HEK293 (cell line): Measurements from ENCODE around the gene NOX3.

Experiments
- CTCF ChIA-PET: fragments of 350-600 bp; formaldehyde crosslinking; extraction: SDS; loops from one replicate; lab custom pipeline; 2021; ENCODE audit warnings: antibody characterized with exemption; lab: Yijun Ruan, JAX
- POLR2A ChIA-PET: fragments of 300-600 bp; formaldehyde crosslinking; extraction: SDS; loops from one replicate; lab custom pipeline; 2020; ENCODE audit warnings: antibody characterized with exemption, inconsistent platforms; lab: Yijun Ruan, JAX
- H3K27ac ChIP-seq: fragments of 200-500 bp; sonication (Bioruptor generic); 2 replicates; pipeline ENCODE4 v1.5.1; 2014; ENCODE audit warnings: low read depth, low read length, control low read depth, inconsistent platforms; ENCODE audit errors: extremely low read depth
- H3K36me3 ChIP-seq, 2 experiments: fragments of 200-500 bp in 1 of 2; sonication (Bioruptor generic) in 1 of 2; 1 replicate in 1 of 2; 2 replicates in 1 of 2; pipeline ENCODE4 v1.5.1; 2014 to 2017; ENCODE audit warnings: inconsistent platforms in 2 of 2, low read length in 2 of 2; ENCODE audit not compliant: control insufficient read depth in 2 of 2, insufficient read depth in 1 of 2
- H3K4me1 ChIP-seq: fragments of 200-500 bp; sonication (Bioruptor generic); 2 replicates; pipeline ENCODE4 v1.5.1; 2014; ENCODE audit warnings: mild to moderate bottlenecking, low read length, inconsistent platforms; ENCODE audit not compliant: control insufficient read depth, insufficient read depth
- H3K4me3 ChIP-seq: 2 replicates; pipeline ENCODE4 v1.5.1; 2011; ENCODE audit warnings: low read depth, mild to moderate bottlenecking, control low read depth, low read length, moderate library complexity
- H3K9me3 ChIP-seq: fragments of 200-500 bp; sonication (Bioruptor generic); 2 replicates; pipeline ENCODE4 v1.5.1; 2014; ENCODE audit warnings: low read depth, low read length, inconsistent platforms; ENCODE audit not compliant: control insufficient read depth, insufficient read depth
- FEZF1 ChIP-seq: fragments of 450-650 bp; formaldehyde crosslinking; IDR thresholded peaks from 2 replicates; pipeline ENCODE4 v1.5.1; 2016; ENCODE audit warnings: missing biosample characterization, missing genetic modification characterization
- KLF16 ChIP-seq: fragments of 450-650 bp; formaldehyde crosslinking; IDR thresholded peaks from 2 replicates; pipeline ENCODE4 v1.5.1; 2017; ENCODE audit warnings: missing biosample characterization, missing genetic modification characterization
- PRDM1 ChIP-seq: fragments of 450-650 bp; formaldehyde crosslinking; IDR thresholded peaks from 2 replicates; pipeline ENCODE4; 2016; ENCODE audit warnings: missing biosample characterization, missing genetic modification characterization
- SP2 ChIP-seq: fragments of 450-650 bp; formaldehyde crosslinking; IDR thresholded peaks from 2 replicates; pipeline ENCODE4 v1.5.1; 2016; ENCODE audit warnings: missing biosample characterization, missing genetic modification characterization
- SP7 ChIP-seq: fragments of 450-650 bp; formaldehyde crosslinking; IDR thresholded peaks from 2 replicates; pipeline ENCODE4 v1.5.1; 2016; ENCODE audit warnings: missing biosample characterization, missing genetic modification characterization
- ZIC2 ChIP-seq: fragments of 450-650 bp; formaldehyde crosslinking; IDR thresholded peaks from 2 replicates; pipeline ENCODE4 v1.5.1; 2016; ENCODE audit warnings: missing biosample characterization, missing genetic modification characterization
- ZNF2 ChIP-seq: fragments of 450-650 bp; formaldehyde crosslinking; IDR thresholded peaks from 2 replicates; pipeline ENCODE4 v1.5.1; 2016; ENCODE audit warnings: missing biosample characterization, missing genetic modification characterization
- ZNF324 ChIP-seq: fragments of 450-650 bp; formaldehyde crosslinking; IDR thresholded peaks from 2 replicates; pipeline ENCODE4 v1.5.1; 2016; ENCODE audit warnings: missing biosample characterization, missing genetic modification characterization
- ZNF350 ChIP-seq: fragments of 450-650 bp; formaldehyde crosslinking; IDR thresholded peaks from 2 replicates; pipeline ENCODE4 v1.5.0; 2017; ENCODE audit warnings: missing biosample characterization, mild to moderate bottlenecking, missing genetic modification characterization
- ZNF394 ChIP-seq: fragments of 450-650 bp; formaldehyde crosslinking; IDR thresholded peaks from 2 replicates; pipeline ENCODE4 v1.5.1; 2016; ENCODE audit warnings: missing biosample characterization, missing genetic modification characterization, mild to moderate bottlenecking, moderate library complexity, borderline replicate concordance
- ZNF426 ChIP-seq: fragments of 450-650 bp; formaldehyde crosslinking; IDR thresholded peaks from 2 replicates; pipeline ENCODE4 v1.5.1; 2017; ENCODE audit warnings: missing biosample characterization, missing genetic modification characterization, mild to moderate bottlenecking, inconsistent platforms, moderate library complexity
- ZNF677 ChIP-seq: fragments of 450-650 bp; IDR thresholded peaks from 2 replicates; pipeline ENCODE4 v1.5.0; 2018; ENCODE audit warnings: missing biosample characterization, mild to moderate bottlenecking, missing genetic modification characterization, moderate library complexity
- ZNF707 ChIP-seq: fragments of 450-650 bp; formaldehyde crosslinking; IDR thresholded peaks from 2 replicates; pipeline ENCODE4 v1.5.1; 2016; ENCODE audit warnings: missing biosample characterization, missing genetic modification characterization
- ZNF747 ChIP-seq: fragments of 450-650 bp; formaldehyde crosslinking; IDR thresholded peaks from 2 replicates; pipeline ENCODE4 v1.5.1; 2016; ENCODE audit warnings: missing biosample characterization, missing genetic modification characterization
- ZNF785 ChIP-seq: fragments of 450-650 bp; formaldehyde crosslinking; IDR thresholded peaks from 2 replicates; pipeline ENCODE4 v1.5.1; 2016; ENCODE audit warnings: missing biosample characterization, missing genetic modification characterization
- TF ChIP-seq, protein P1 (sequence below): fragments of 450-650 bp; formaldehyde crosslinking; IDR thresholded peaks from 2 replicates; pipeline ENCODE4 v1.5.1; 2016; ENCODE audit warnings: missing biosample characterization, missing genetic modification characterization
- TF ChIP-seq, protein P2 (sequence below): fragments of 450-650 bp; formaldehyde crosslinking; IDR thresholded peaks from 2 replicates; pipeline ENCODE4 v1.5.1; 2016; ENCODE audit warnings: missing biosample characterization, missing genetic modification characterization
- TF ChIP-seq, protein P3 (sequence below): fragments of 450-650 bp; IDR thresholded peaks from 2 replicates; pipeline ENCODE4 v1.5.1; 2018; ENCODE audit warnings: missing biosample characterization, missing genetic modification characterization
- TF ChIP-seq, protein P4 (sequence below): fragments of 450-650 bp; formaldehyde crosslinking; IDR thresholded peaks from 2 replicates; pipeline ENCODE4 v1.5.1; 2017; ENCODE audit warnings: missing biosample characterization, missing genetic modification characterization
- TF ChIP-seq, protein P5 (sequence below): fragments of 450-650 bp; formaldehyde crosslinking; IDR thresholded peaks from 2 replicates; pipeline ENCODE4 v1.5.1; 2016; ENCODE audit warnings: missing biosample characterization, missing genetic modification characterization

Gene NOX3

DNA sequence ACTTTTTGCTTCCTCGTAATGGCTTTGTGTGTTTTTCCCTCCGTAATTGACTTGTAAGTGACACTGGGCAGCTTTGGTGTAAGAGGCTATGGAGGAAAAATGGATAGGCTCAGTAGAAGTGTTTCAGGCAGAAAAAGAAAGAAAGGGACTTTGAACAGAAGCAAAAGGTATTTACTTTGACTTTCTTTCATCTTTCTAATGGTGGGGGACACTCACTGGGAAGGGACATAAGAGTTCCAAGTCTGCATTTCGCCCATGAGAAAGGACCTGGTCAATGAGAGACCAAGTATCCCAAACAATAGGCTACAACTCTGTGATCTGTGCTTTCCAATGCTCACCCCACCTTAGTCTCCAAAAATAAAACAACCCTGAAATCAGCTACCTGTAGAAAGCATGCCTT is 41.6 kb downstream of the NOX3 start (continued):
- no peak for TF ChIP-seq ZNF2 (tag by site-specific recombination)

DNA sequence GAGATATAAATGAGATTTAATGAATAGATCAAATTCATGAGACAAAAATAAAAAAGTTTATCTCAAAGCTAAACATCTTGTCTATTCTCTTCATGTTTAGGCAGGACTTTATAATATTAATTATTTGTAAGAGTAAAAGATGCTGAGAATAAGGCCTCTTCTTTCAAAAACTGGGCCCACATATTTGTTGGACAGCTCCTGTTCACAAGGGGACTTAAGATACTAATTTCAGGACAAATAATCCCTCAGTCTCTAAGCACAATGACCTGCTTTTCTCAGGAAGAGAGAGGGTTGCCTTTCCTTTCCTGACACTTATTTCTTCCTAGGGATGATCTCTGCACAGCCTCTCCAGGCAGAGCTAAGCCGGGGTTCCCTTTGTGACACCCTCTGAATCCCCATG is 43.3 kb downstream of the NOX3 start:
- H3K27ac ChIP-seq: no peak overlapping the region
- no peak overlapping the region for H3K4me3 ChIP-seq
- H3K36me3 ChIP-seq: no peaks in the 10 kb centered on the region
- CTCF ChIA-PET: interaction anchor here (0.6 to 1.0 kb wide), 3 partner anchors 78 to 124 kb away, joined by 3 to 4 read pairs (median 3); no protein-coding TSS in a partner anchor
- H3K9me3 ChIP-seq: no peaks in the 10 kb centered on the region
- TF ChIP-seq ZNF677: no peak
- TF ChIP-seq, protein P1, sequence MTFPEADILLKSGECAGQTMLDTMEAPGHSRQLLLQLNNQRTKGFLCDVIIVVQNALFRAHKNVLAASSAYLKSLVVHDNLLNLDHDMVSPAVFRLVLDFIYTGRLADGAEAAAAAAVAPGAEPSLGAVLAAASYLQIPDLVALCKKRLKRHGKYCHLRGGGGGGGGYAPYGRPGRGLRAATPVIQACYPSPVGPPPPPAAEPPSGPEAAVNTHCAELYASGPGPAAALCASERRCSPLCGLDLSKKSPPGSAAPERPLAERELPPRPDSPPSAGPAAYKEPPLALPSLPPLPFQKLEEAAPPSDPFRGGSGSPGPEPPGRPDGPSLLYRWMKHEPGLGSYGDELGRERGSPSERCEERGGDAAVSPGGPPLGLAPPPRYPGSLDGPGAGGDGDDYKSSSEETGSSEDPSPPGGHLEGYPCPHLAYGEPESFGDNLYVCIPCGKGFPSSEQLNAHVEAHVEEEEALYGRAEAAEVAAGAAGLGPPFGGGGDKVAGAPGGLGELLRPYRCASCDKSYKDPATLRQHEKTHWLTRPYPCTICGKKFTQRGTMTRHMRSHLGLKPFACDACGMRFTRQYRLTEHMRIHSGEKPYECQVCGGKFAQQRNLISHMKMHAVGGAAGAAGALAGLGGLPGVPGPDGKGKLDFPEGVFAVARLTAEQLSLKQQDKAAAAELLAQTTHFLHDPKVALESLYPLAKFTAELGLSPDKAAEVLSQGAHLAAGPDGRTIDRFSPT (tag by site-specific recombination): no peak
- TF ChIP-seq, protein P2, sequence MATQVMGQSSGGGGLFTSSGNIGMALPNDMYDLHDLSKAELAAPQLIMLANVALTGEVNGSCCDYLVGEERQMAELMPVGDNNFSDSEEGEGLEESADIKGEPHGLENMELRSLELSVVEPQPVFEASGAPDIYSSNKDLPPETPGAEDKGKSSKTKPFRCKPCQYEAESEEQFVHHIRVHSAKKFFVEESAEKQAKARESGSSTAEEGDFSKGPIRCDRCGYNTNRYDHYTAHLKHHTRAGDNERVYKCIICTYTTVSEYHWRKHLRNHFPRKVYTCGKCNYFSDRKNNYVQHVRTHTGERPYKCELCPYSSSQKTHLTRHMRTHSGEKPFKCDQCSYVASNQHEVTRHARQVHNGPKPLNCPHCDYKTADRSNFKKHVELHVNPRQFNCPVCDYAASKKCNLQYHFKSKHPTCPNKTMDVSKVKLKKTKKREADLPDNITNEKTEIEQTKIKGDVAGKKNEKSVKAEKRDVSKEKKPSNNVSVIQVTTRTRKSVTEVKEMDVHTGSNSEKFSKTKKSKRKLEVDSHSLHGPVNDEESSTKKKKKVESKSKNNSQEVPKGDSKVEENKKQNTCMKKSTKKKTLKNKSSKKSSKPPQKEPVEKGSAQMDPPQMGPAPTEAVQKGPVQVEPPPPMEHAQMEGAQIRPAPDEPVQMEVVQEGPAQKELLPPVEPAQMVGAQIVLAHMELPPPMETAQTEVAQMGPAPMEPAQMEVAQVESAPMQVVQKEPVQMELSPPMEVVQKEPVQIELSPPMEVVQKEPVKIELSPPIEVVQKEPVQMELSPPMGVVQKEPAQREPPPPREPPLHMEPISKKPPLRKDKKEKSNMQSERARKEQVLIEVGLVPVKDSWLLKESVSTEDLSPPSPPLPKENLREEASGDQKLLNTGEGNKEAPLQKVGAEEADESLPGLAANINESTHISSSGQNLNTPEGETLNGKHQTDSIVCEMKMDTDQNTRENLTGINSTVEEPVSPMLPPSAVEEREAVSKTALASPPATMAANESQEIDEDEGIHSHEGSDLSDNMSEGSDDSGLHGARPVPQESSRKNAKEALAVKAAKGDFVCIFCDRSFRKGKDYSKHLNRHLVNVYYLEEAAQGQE (tag by site-specific recombination): peak; percentile 68; the same call in 1 of the 2 replicates
- POLR2A ChIA-PET: no interaction called here
- no peaks in the 10 kb centered on the region for H3K4me1 ChIP-seq

DNA sequence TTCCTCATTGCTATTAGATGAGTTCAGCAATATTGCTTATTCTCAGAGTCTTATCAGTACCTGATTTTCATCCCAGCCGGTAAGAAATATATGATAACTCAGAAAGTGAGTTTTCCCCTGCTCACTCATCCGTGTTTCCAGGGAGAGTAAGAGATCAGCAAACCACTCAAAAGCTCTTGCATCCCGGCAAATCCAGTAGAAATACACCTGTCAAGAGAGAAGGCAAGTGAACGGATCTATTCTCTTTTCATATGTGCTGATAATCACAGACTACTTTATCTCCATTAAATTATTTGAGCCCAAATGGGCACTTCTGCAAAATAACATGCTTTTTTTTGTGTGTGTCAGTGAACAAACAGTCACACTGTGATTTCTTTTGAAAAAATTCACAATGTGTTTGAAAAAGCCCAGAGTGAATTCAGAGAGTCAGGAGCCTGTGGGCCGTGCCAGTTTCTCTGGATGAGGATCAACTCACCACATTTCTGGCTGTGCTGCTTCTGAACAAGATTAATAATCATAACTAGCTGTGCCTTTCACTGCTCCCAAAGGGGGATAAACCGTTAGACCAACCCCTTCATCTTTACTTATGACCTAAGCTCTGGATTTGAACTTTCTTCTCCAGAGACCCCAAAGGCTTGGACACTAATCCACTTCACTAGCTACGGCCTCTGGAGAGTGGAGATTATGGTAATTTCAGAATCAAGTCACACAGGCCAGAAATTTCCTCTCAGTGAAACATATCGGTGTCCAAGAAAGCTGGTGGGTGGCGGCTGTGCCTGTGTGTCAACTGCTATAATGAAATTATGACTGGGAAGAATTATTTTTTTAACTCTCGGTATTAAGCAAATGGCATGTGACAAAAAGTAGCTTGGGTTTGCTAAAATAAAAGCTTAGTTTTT is 44.2 kb downstream of the NOX3 start:
- H3K4me3 ChIP-seq: no peak overlapping the region
- POLR2A ChIA-PET: no interaction called here
- H3K4me1 ChIP-seq: no peaks in the 10 kb centered on the region
- no peak for TF ChIP-seq FEZF1 (tag by site-specific recombination)
- no peak for TF ChIP-seq ZNF350 (tag by site-specific recombination)
- no peak for TF ChIP-seq SP7
- TF ChIP-seq KLF16 (tag by site-specific recombination): no peak
- TF ChIP-seq, all 188 proteins: peak for 0
- no peaks in the 10 kb centered on the region for H3K9me3 ChIP-seq
- H3K27ac ChIP-seq: no peak overlapping the region
- CTCF ChIA-PET: interaction anchor here (0.6 to 1.0 kb wide), 3 partner anchors 77 to 123 kb away, joined by 3 to 4 read pairs (median 3); no protein-coding TSS in a partner anchor
- H3K36me3 ChIP-seq: no peaks in the 10 kb centered on the region

DNA sequence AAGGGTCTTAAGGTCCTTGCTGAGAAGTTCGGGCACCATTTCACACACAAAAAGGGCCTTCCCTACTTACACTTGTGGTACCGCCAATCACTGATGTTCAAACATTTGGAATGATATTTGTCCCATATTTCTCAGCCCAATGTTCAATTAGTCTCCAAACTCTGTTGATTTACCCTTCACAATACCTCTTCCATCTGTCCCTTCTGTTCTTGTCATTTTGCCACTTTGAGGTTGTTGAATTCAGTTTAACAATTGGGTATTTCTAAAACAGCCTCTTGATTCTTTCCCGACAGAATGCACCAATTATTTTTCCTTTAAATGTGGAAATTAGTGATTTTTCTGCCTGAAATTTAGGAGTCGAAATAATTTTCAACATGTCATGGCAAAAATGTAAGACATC is 46.2 kb downstream of the NOX3 start:
- CTCF ChIA-PET: interaction anchor here (0.5 to 1.4 kb wide), 5 partner anchors 9 to 1062 kb away, joined by 3 to 5 read pairs (median 3); no protein-coding TSS in a partner anchor
- TF ChIP-seq ZNF785 (tag by site-specific recombination) (no peak), ZNF394 (tag by site-specific recombination) (no peak), ZIC2 (no peak), ZNF747 (no peak), SP2 (tag by site-specific recombination) (no peak), ZNF324 (tag by site-specific recombination) (no peak), ZNF426 (tag by site-specific recombination) (no peak), PRDM1 (tag by site-specific recombination) (no peak), ZNF707 (tag by site-specific recombination) (no peak)
- TF ChIP-seq, protein P3, sequence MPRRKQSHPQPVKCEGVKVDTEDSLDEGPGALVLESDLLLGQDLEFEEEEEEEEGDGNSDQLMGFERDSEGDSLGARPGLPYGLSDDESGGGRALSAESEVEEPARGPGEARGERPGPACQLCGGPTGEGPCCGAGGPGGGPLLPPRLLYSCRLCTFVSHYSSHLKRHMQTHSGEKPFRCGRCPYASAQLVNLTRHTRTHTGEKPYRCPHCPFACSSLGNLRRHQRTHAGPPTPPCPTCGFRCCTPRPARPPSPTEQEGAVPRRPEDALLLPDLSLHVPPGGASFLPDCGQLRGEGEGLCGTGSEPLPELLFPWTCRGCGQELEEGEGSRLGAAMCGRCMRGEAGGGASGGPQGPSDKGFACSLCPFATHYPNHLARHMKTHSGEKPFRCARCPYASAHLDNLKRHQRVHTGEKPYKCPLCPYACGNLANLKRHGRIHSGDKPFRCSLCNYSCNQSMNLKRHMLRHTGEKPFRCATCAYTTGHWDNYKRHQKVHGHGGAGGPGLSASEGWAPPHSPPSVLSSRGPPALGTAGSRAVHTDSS (tag by site-specific recombination): no peak
- TF ChIP-seq, protein P4, sequence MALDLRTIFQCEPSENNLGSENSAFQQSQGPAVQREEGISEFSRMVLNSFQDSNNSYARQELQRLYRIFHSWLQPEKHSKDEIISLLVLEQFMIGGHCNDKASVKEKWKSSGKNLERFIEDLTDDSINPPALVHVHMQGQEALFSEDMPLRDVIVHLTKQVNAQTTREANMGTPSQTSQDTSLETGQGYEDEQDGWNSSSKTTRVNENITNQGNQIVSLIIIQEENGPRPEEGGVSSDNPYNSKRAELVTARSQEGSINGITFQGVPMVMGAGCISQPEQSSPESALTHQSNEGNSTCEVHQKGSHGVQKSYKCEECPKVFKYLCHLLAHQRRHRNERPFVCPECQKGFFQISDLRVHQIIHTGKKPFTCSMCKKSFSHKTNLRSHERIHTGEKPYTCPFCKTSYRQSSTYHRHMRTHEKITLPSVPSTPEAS: no peak
- TF ChIP-seq, protein P5, sequence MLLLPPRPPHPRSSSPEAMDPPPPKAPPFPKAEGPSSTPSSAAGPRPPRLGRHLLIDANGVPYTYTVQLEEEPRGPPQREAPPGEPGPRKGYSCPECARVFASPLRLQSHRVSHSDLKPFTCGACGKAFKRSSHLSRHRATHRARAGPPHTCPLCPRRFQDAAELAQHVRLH: no peak

More for the DNA sequence above, 46.2 kb downstream of the NOX3 start:
- no peaks in the 10 kb centered on the region for H3K9me3 ChIP-seq
- POLR2A ChIA-PET: no interaction called here
- H3K4me3 ChIP-seq: no peak overlapping the region
- no peak overlapping the region for H3K27ac ChIP-seq
- no peaks in the 10 kb centered on the region for H3K36me3 ChIP-seq
- H3K4me1 ChIP-seq: no peaks in the 10 kb centered on the region
